H1 (cell line): ENCODE measurements around the gene SEC62. TPM values are rescaled to one million over a fixed set of nuclear protein-coding genes. Genes with fewer than 3 reads are reported as not detected.

ENCODE experiments used
- CBX8 ChIP-seq: fragments of 300-800, 300-1000 bp; sonication (generic); IDR thresholded peaks from 2 replicates; pipeline ENCODE4 v1.7.1; 2016; ENCODE audit warnings: low read depth, low read length, borderline replicate concordance
- CEBPB ChIP-seq: IDR thresholded peaks from 2 replicates; pipeline ENCODE4 v1.6.1; 2012; ENCODE audit warnings: low read depth, low read length
- CHD7 ChIP-seq: fragments of 300-600 bp; sonication (generic); IDR thresholded peaks from 2 replicates; pipeline ENCODE4 v1.7.1; 2012; ENCODE audit warnings: low read length, moderate library complexity, mild to moderate bottlenecking, inconsistent platforms; ENCODE audit not compliant: insufficient replicate concordance
- POLR2A ChIP-seq, 2 experiments: IDR thresholded peaks; 1 replicate in 1 of 2; 2 replicates in 1 of 2; pipeline ENCODE4 v1.6.1; 2011; ENCODE audit warnings: low read depth in 2 of 2, low read length in 2 of 2, mild to moderate bottlenecking in 2 of 2; ENCODE audit errors: control extremely low read depth in 1 of 2
- RAD21 ChIP-seq, 2 experiments: IDR thresholded peaks in 1 of 2; conservative IDR thresholded peaks in 1 of 2; 2 replicates each; pipeline ENCODE4 v1.6.1; 2011; ENCODE audit warnings: low read depth in 2 of 2, low read length in 2 of 2, improper control_type of control experiment in 1 of 2, inconsistent platforms in 1 of 2, mild to moderate bottlenecking in 1 of 2, moderate library complexity in 1 of 2
- USF2 ChIP-seq: IDR thresholded peaks from 2 replicates; pipeline ENCODE4 v1.6.1; 2011; ENCODE audit warnings: low read length, improper control_type of control experiment
- YY1 ChIP-seq: IDR thresholded peaks from 2 replicates; pipeline ENCODE4 v1.6.1; 2011; ENCODE audit warnings: low read depth, mild to moderate bottlenecking, low read length
- polyA plus RNA-seq, 7 experiments: library from polyadenylated mRNA; depleted of rRNA in 3 of 7; stranded (reverse) in 5 of 7; unstranded in 2 of 7; fragments of >200 nt in 5 of 7; fragments of 200-250 nt in 2 of 7; gene quantifications; 1 replicate in 5 of 7; 2 replicates in 1 of 7; 4 replicates in 1 of 7; pipeline versions ENCODE4 v1.2.1 to v1.2.3, GENCODE V29; 2011 to 2013; ENCODE audit warnings: missing spikeins in 2 of 7, mixed read lengths in 2 of 7
- total RNA-seq: library from RNA; stranded (reverse); fragmentation: NEBNext Ultra II Directional; extraction: Animal tissue kit (Norgen Biotek cat#: 25700); gene quantifications from 2 replicates; pipeline ENCODE4 v1.2.1, GENCODE V29; 2021

The SEC62 gene
- total and polyA plus RNA-seq, 2 of the 8 experiments (the other 6 are each of a cell fraction or from before 2014, with no cell fraction given): 67.8 to 113 TPM

DNA sequence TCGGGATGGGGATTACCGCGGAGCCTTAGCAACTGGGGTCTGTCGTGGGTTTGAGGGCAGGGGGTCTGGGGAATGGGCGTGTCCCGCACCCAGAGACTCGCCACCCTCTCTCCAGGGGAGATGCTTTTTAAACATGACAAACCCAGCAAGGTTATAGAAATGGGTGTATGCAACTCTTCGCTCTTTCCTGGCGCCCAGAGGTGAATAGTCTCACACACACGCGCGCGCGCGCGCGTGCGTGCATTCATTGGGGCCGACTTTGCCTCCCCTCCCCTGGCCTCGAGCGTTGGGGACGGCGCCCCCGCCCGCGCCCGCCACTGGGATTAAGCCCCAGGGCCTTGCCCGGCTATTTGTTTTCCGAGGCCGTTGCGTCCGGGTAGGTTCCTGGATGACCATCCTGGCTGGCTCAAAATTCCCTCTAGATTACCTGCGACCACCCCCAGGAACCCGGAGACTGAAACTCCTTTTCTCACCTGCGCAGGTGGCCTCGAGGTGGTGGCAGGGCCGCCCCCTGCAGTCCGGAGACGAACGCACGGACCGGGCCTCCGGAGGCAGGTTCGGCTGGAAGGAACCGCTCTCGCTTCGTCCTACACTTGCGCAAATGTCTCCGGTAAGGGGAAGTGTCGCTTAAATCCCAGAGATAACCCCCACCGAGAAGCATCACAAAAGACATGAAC, 72.0 kb downstream of the SEC62 start (continued):
- no peak for TF ChIP-seq CHD7
- peak in 1 of 2 experiments; percentile 43; a peak in 1 of 3 replicates for TF ChIP-seq POLR2A (IDR thresholded peaks at IDR 0.05; ENCODE audit: control extremely low read depth in 1 of 2, low read depth in 2 of 2, low read length in 2 of 2)
- TF ChIP-seq USF2: no peak
- TF ChIP-seq CEBPB: peak; percentile 87
- TF ChIP-seq RAD21 (IDR thresholded peaks at IDR 0.05 in 1 of 2, conservative IDR thresholded peaks at IDR 0.05 in 1 of 2; ENCODE audit: low read depth in 2 of 2, low read length in 2 of 2): peak; percentile 17; a peak in 1 of 4 replicates
- TF ChIP-seq YY1: no peak
- no peak for TF ChIP-seq CBX8
